Upper lobe of left lung (tissue), 6 donors: ENCODE measurements around the gene HIBADH. TPM values are rescaled to one million over a fixed set of nuclear protein-coding genes. Genes with fewer than 3 reads are reported as not detected.

Experiments used
- ATAC-seq, 2 donors: fragments of 200-7000 bp; cut with Tn5 transposase; one replicate each; pipeline ENCODE4 v1.9.1; 2022; ENCODE audit warnings: mild to moderate bottlenecking in 2 of 2, moderate library complexity in 2 of 2; ENCODE audit not compliant: low FRiP score in 2 of 2
- DNase-seq, 2 donors: peaks; one replicate each; pipeline ENCODE4 v3.0.0-alpha.2; 2019 to 2020
- H3K27ac ChIP-seq, 4 donors: fragments of 200-600 bp; sonication (generic); one replicate each; pipeline ENCODE4 v1.5.1; 2016 to 2019
- H3K27me3 ChIP-seq, 4 donors: fragments of 200-600 bp; sonication (generic); one replicate each; pipeline ENCODE4 v1.5.1; 2017 to 2019
- H3K36me3 ChIP-seq, 4 donors: fragments of 200-600 bp; sonication (generic); one replicate each; pipeline ENCODE4 v1.5.1; 2016 to 2019
- H3K4me1 ChIP-seq, 4 donors: fragments of 200-600 bp; sonication (generic); one replicate each; pipeline ENCODE4 v1.5.1; 2018 to 2019
- H3K4me3 ChIP-seq, 4 donors: fragments of 200-600 bp; sonication (generic); one replicate each; pipeline ENCODE4 v1.5.1; 2017 to 2019; ENCODE audit warnings: mild to moderate bottlenecking in 2 of 4, moderate library complexity in 1 of 4
- H3K9me3 ChIP-seq, 4 donors: fragments of 200-600 bp; sonication (generic); one replicate each; pipeline ENCODE4 v1.5.1; 2018 to 2019
- CTCF ChIP-seq, 6 experiments: fragments of 450-650 bp in 4 of 6; fragments of 200-600 bp in 2 of 6; sonication (generic) in 2 of 6; IDR thresholded peaks; one replicate each; pipeline ENCODE4 v1.5.1; 2016 to 2019; ENCODE audit warnings: antibody characterized with exemption in 6 of 6
- EP300 ChIP-seq, 4 donors: sonication (generic); formaldehyde crosslinking; IDR thresholded peaks; one replicate each; pipeline ENCODE4 v1.5.1; 2017; ENCODE audit warnings: antibody characterized with exemption in 4 of 4, control low read depth in 2 of 4
- POLR2A ChIP-seq, 4 donors: fragments of 450-650 bp; IDR thresholded peaks; one replicate each; pipeline ENCODE4 v1.5.1; 2016 to 2017; ENCODE audit warnings: antibody characterized with exemption in 4 of 4, mild to moderate bottlenecking in 2 of 4
- POLR2AphosphoS5 ChIP-seq, 2 donors: sonication (generic); formaldehyde crosslinking; IDR thresholded peaks; one replicate each; pipeline ENCODE4 v1.5.1; 2017; ENCODE audit warnings: antibody characterized with exemption in 2 of 2
- whole genome bisulfite sequencing, 2 donors: methylation state at CpG; one replicate each; pipeline ENCODE4 v1.1.5; 2017 to 2018; 5-methylcytosine and 5-hydroxymethylcytosine counted together
- total RNA-seq, 6 donors: library from RNA; depleted of rRNA in 4 of 6; stranded (reverse); fragments of >200 nt in 4 of 6; gene quantifications; one replicate each; pipeline versions ENCODE4 v1.1.0 to v1.2.1, GENCODE V29; 2016 to 2021
- donor health status: DM: no; HTN: no; CAD: no; lungs with moderate emphysema.
- donor health status: DM: no; HTN: yes; CAD: no; lungs with severe emphysema.

Gene HIBADH
- 10 to 100 TPM in 5 of 6 donors, 1 to 10 TPM in 1; 7.4 to 26.1 (median 21.8) TPM for total RNA-seq

DNA sequence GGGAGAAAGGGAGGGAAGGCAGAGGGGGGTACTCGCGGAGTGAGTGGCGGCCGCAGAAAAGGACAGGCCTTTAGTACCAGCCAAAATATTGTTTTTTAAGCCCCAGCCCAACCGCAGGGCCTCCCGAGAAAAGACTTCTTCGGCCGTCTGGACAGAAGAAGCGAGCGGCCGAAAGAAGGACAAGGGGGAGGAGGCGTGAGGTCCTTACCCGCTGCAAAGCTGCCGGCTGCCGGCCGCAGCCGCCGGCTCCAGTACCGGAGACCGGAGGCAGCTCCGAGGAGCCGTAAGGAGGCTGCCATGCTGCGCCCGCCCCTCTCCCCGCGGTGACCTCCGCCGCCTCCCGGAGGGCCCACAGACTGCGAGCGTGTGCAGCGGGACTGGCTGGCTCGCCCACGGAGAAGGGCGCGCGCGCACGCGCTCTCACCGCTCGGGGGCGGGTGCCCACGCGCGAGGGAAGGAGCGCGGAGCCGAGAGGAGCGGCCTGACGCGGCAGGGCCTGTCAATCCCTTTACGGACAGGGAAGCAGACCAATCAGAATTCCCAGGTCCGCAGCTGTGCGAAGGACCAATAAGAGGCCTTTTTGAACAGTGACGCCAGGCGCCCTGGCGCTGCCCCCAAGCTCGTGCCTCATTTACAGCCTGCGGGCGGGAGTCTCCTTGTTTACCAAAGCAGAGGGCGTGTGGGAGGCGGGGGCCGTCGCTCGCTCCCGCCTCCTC is at the start of gene HIBADH:
Gene HIBADH (minus strand): TSS at position 394 of the 716 bp plus-strand sequence. CDS start 95 bp downstream, at position 299.
- H3K27me3 ChIP-seq, result no peaks in the 10 kb centered on the region
- TF ChIP-seq POLR2AphosphoS5 (IDR thresholded peaks at IDR 0.05), result peak; percentile 70 to 96
- peak in 1 of 4 donors; percentile 78 for TF ChIP-seq EP300 (IDR thresholded peaks at IDR 0.05)
- peak; percentile 32 to 95 (median 72) for TF ChIP-seq POLR2A (IDR thresholded peaks at IDR 0.05)
- TF ChIP-seq CTCF (IDR thresholded peaks at IDR 0.05), result peak; percentile 12 to 81 (median 59)
- ATAC-seq (peak; percentile 99), DNase-seq (peak; percentile 99)
- H3K36me3 ChIP-seq, result no peaks in the 10 kb centered on the region
- H3K27ac ChIP-seq, result peak within 1 kb of the TSS; percentile 85 to 90 (median 88)
- peaks cover 5 to 11% (median 8%) of the 10 kb centered on the region in 4 donors for H3K4me1 ChIP-seq
- H3K4me3 ChIP-seq, result peak within 1 kb of the TSS; percentile 70 to 96 (median 75)
- no peaks in the 10 kb centered on the region for H3K9me3 ChIP-seq
- WGBS, 2 donors, result 0% methylated on average over 39 to 66 of the region's 67 CpGs

GRCh38 chr7:27712217-27712616 is 49.5 kb upstream of the HIBADH start:
- Histone ChIP-seq H3K4me3 (no peak overlapping the region), H3K36me3 (no peaks in the 10 kb centered on the region), H3K9me3 (no peaks in the 10 kb centered on the region), H3K27ac (no peak overlapping the region), H3K4me1 (no peaks in the 10 kb centered on the region), H3K27me3 (no peaks in the 10 kb centered on the region)
- no peak for DNase-seq
- ATAC-seq, result no peak
- WGBS, 2 donors, result 93 to 95% methylated on average over 3 of the region's 3 CpGs
- TF ChIP-seq CTCF (IDR thresholded peaks at IDR 0.05) (no peak), POLR2A (IDR thresholded peaks at IDR 0.05) (no peak), POLR2AphosphoS5 (IDR thresholded peaks at IDR 0.05) (no peak), EP300 (IDR thresholded peaks at IDR 0.05) (no peak)

DNA sequence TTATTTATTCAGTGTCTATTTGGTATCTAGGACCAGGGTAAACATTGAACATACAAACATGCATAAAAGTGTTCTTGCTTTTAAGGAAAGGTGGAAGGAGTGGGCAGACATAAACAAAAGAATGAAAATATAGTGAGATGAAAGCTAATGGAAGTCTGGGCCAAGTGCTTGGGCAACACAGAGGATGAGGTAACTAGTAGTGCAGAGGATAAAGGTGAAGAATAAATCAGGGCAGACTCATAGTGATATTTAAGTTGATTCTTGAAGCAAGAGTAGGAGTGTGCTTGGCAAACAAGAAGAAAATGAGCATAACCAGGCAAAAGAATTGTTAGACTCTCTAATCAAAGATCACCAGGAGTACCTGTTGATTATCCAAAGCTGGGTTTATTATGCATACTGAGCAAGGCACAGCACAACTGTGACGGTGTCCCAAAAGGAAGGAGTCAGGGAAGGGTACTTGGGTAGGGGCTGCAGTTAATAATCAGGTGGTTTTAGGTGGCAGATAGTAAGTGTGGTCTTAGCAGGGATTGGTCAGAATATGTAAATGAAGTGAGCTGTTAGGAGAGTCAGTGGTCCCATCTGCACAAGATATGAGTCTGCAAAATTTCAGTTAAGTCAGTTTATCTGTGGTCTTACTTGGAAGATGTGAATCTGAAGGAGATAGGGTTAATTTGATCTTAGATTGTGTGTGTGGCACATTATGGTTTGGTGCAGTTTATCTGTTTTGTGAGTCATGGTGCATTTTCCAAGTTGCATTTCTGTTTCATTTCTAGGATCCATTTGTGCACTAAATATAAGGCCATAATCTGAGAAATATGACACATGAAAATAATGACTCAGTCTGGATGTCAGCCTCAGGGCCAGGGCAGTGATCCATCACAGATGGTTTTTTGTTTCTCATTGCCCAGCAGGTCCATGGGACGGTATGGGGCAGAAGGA is 46.7 kb upstream of the HIBADH start:
- no peak for TF ChIP-seq POLR2A (IDR thresholded peaks at IDR 0.05)
- no peak for TF ChIP-seq CTCF (IDR thresholded peaks at IDR 0.05)
- no peak for TF ChIP-seq POLR2AphosphoS5 (IDR thresholded peaks at IDR 0.05)
- TF ChIP-seq EP300 (IDR thresholded peaks at IDR 0.05), result no peak
- H3K36me3 ChIP-seq, result no peaks in the 10 kb centered on the region
- WGBS, 2 donors, result 61 to 83% methylated on average over 2 of the region's 2 CpGs

DNA sequence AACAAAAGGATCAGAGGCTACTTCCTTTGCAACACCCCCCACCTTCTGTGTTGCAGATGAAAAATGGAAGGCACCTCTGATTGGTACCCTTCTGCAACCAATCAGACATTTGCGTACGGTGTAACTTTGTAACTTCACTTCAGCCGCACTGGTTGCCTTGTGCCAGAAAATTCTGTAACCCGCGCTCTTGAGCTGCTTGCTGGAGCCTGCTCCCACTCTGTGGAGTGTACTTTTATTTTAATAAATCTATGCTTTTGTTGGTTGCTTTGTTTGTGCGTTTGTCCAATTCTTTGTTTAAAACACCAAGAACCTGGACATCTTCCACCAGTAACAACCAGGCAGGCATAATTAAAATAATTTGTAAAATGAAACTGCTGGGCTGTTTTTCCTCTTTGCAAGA is 45.8 kb upstream of the HIBADH start:
- Histone ChIP-seq H3K27ac (no peak overlapping the region), H3K9me3 (no peaks in the 10 kb centered on the region), H3K4me3 (no peak overlapping the region), H3K36me3 (no peaks in the 10 kb centered on the region), H3K4me1 (no peaks in the 10 kb centered on the region), H3K27me3 (no peaks in the 10 kb centered on the region)
- TF ChIP-seq EP300 (IDR thresholded peaks at IDR 0.05), result no peak
- no peak for DNase-seq
- ATAC-seq, result no peak
- 95% methylated on average over 6 of the region's 6 CpGs for WGBS, 2 donors

More for the DNA sequence above, 46.7 kb upstream of the HIBADH start:
- no peaks in the 10 kb centered on the region for H3K9me3 ChIP-seq
- no peaks in the 10 kb centered on the region for H3K27me3 ChIP-seq
- no peak overlapping the region for H3K4me3 ChIP-seq
- DNase-seq, result no peak
- no peaks in the 10 kb centered on the region for H3K4me1 ChIP-seq
- no peak for ATAC-seq
- H3K27ac ChIP-seq, result no peak overlapping the region

- Histone ChIP-seq H3K9me3 (no peaks in the 10 kb centered on the region), H3K4me3 (no peak overlapping the region), H3K27ac (no peak overlapping the region), H3K27me3 (no peaks in the 10 kb centered on the region), H3K36me3 (no peaks in the 10 kb centered on the region), H3K4me1 (no peaks in the 10 kb centered on the region)
- no peak for TF ChIP-seq POLR2A (IDR thresholded peaks at IDR 0.05)
- DNase-seq (no peak), ATAC-seq (no peak)
- 80 to 84% methylated on average over 2 of the region's 2 CpGs for WGBS, 2 donors
Observed at GRCh38 chr7:27705200-27705594, 42.5 kb upstream of the HIBADH start.
